ENCODE data around the gene ANKLE2. TPM values are rescaled to one million over a fixed set of nuclear protein-coding genes. Genes with fewer than 3 reads are reported as not detected.

ANKLE2 gene
- total RNA-seq, 2 experiments from 2014 or later: 86.6 to 95.5 TPM

GRCh38 chr12:132719954-132720324 lies 41.7 kb downstream of the ANKLE2 start:
- Mint-ChIP-seq H3K27ac (no peak overlapping the region), H3K4me3 (no peak overlapping the region), H3K36me3 (ENCODE audit: low read depth) (peaks cover 46% of the 10 kb centered on the region), H3K4me1 (no peaks in the 10 kb centered on the region), H3K9me3 (no peaks in the 10 kb centered on the region), H3K27me3 (no peaks in the 10 kb centered on the region)
- CTCF ChIA-PET: no interaction called here
- DNase-seq: no peak
- POLR2A ChIA-PET: no interaction called here

- peaks cover 46% of the 10 kb centered on the region for H3K36me3 Mint-ChIP-seq (ENCODE audit: low read depth)
These were observed 42.3 kb downstream of the ANKLE2 start for GRCh38 chr12:132719141-132719953.

GRCh38 chr12:132718644-132719043 lies 43.0 kb downstream of the ANKLE2 start:
- no peak overlapping the region for H3K27ac Mint-ChIP-seq

More at GRCh38 chr12:132719141-132719953, 42.3 kb downstream of the ANKLE2 start:
- CTCF ChIA-PET: no interaction called here
- no peak overlapping the region for H3K27ac Mint-ChIP-seq
- no peaks in the 10 kb centered on the region for H3K9me3 Mint-ChIP-seq
- peaks cover 3% of the 10 kb centered on the region for H3K4me1 Mint-ChIP-seq
- DNase-seq: no peak
- H3K27me3 Mint-ChIP-seq: no peaks in the 10 kb centered on the region
- POLR2A ChIA-PET: interaction anchor here (0.6 kb wide), 1 partner anchor 11 kb away, joined by 3 read pairs; no protein-coding TSS in a partner anchor
- H3K4me3 Mint-ChIP-seq: no peak overlapping the region

GRCh38 chr12:132717531-132718387 lies 43.9 kb downstream of the ANKLE2 start:
- POLR2A ChIA-PET: interaction anchor here (0.5 kb wide), 1 partner anchor 40 kb away, joined by 3 read pairs; no protein-coding TSS in a partner anchor
- CTCF ChIA-PET: interaction anchor here (1.1 kb wide), 1 partner anchor 26 kb away, joined by 3 read pairs; no protein-coding TSS in a partner anchor
- Mint-ChIP-seq H3K4me1 (peaks cover 12% of the 10 kb centered on the region), H3K36me3 (ENCODE audit: low read depth) (peaks cover 36% of the 10 kb centered on the region), H3K9me3 (no peaks in the 10 kb centered on the region), H3K4me3 (no peak overlapping the region), H3K27ac (no peak overlapping the region), H3K27me3 (no peaks in the 10 kb centered on the region)
- DNase-seq: no peak

More at GRCh38 chr12:132718644-132719043, 43.0 kb downstream of the ANKLE2 start:
- POLR2A ChIA-PET: interaction anchor here (0.6 kb wide), 1 partner anchor 12 kb away, joined by 3 read pairs; no protein-coding TSS in a partner anchor
- no peaks in the 10 kb centered on the region for H3K9me3 Mint-ChIP-seq
- no peak overlapping the region for H3K4me3 Mint-ChIP-seq
- DNase-seq: no peak
- peaks cover 42% of the 10 kb centered on the region for H3K36me3 Mint-ChIP-seq (ENCODE audit: low read depth)
- H3K4me1 Mint-ChIP-seq: peaks cover 5% of the 10 kb centered on the region
- H3K27me3 Mint-ChIP-seq: no peaks in the 10 kb centered on the region
- CTCF ChIA-PET: no interaction called here

- peaks cover 36% of the 10 kb centered on the region for H3K36me3 Mint-ChIP-seq (ENCODE audit: low read depth)
- DNase-seq: no peak
- no peak overlapping the region for H3K4me3 Mint-ChIP-seq
- no peak overlapping the region for H3K27ac Mint-ChIP-seq
- H3K27me3 Mint-ChIP-seq: no peaks in the 10 kb centered on the region
- H3K9me3 Mint-ChIP-seq: no peaks in the 10 kb centered on the region
- peaks cover 15% of the 10 kb centered on the region for H3K4me1 Mint-ChIP-seq
- POLR2A ChIA-PET: no interaction called here
- CTCF ChIA-PET: interaction anchor here (1.1 kb wide), 1 partner anchor 25 kb away, joined by 3 read pairs; no protein-coding TSS in a partner anchor
These were observed 44.6 kb downstream of the ANKLE2 start for GRCh38 chr12:132717011-132717410.

- ChIA-PET CTCF (no interaction called here), POLR2A (no interaction called here)
- Mint-ChIP-seq H3K27ac (no peak overlapping the region), H3K4me3 (no peak overlapping the region), H3K36me3 (ENCODE audit: low read depth) (peaks cover 33% of the 10 kb centered on the region), H3K4me1 (peaks cover 19% of the 10 kb centered on the region), H3K9me3 (no peaks in the 10 kb centered on the region), H3K27me3 (no peaks in the 10 kb centered on the region)
- DNase-seq: no peak
These were observed 45.3 kb downstream of the ANKLE2 start for GRCh38 chr12:132716356-132716755.

- Mint-ChIP-seq H3K27ac (no peak overlapping the region), H3K36me3 (ENCODE audit: low read depth) (peaks cover 32% of the 10 kb centered on the region), H3K4me3 (no peak overlapping the region), H3K9me3 (no peaks in the 10 kb centered on the region), H3K4me1 (peaks cover 19% of the 10 kb centered on the region), H3K27me3 (no peaks in the 10 kb centered on the region)
- DNase-seq: no peak
- CTCF ChIA-PET: no interaction called here
- POLR2A ChIA-PET: no interaction called here
These were observed 45.8 kb downstream of the ANKLE2 start for GRCh38 chr12:132715874-132716273.

- Mint-ChIP-seq H3K4me3 (no peak overlapping the region), H3K9me3 (no peaks in the 10 kb centered on the region), H3K4me1 (peaks cover 22% of the 10 kb centered on the region), H3K27ac (peak overlapping the region; percentile 77), H3K27me3 (no peaks in the 10 kb centered on the region), H3K36me3 (ENCODE audit: low read depth) (peaks cover 18% of the 10 kb centered on the region)
- POLR2A ChIA-PET: no interaction called here
- DNase-seq: no peak
- CTCF ChIA-PET: interaction anchor here (2.0 kb wide), 1 partner anchor 21 kb away, joined by 4 read pairs; no protein-coding TSS in a partner anchor
These were observed 48.5 kb downstream of the ANKLE2 start for GRCh38 chr12:132713123-132713522.

GRCh38 chr12:132711080-132711843 lies 50.4 kb downstream of the ANKLE2 start:
- Mint-ChIP-seq H3K9me3 (no peaks in the 10 kb centered on the region), H3K27ac (peak overlapping the region; percentile 78), H3K4me1 (peaks cover 25% of the 10 kb centered on the region), H3K36me3 (ENCODE audit: low read depth) (peaks cover 16% of the 10 kb centered on the region), H3K27me3 (no peaks in the 10 kb centered on the region), H3K4me3 (peak overlapping the region; percentile 82)
- CTCF ChIA-PET: interaction anchor here (1.1 kb wide), 1 partner anchor 15 kb away, joined by 3 read pairs; no protein-coding TSS in a partner anchor
- DNase-seq: peak; percentile 27
- POLR2A ChIA-PET: no interaction called here

- DNase-seq: peak; percentile 92
- no peaks in the 10 kb centered on the region for H3K27me3 Mint-ChIP-seq
These were observed 51.1 kb downstream of the ANKLE2 start, which contains the start of gene PGAM5 for GRCh38 chr12:132710405-132711079. Gene PGAM5 (plus strand): TSS chr12:132710842. CDS start chr12:132710877, 35 bp downstream.

GRCh38 chr12:132710043-132710404 lies 51.6 kb downstream of the ANKLE2 start:
- no peak for DNase-seq
- peaks cover 17% of the 10 kb centered on the region for H3K36me3 Mint-ChIP-seq (ENCODE audit: low read depth)
- ChIA-PET POLR2A (no interaction called here), CTCF (no interaction called here)
- H3K27ac Mint-ChIP-seq: peak overlapping the region; percentile 92
- no peaks in the 10 kb centered on the region for H3K9me3 Mint-ChIP-seq
- peaks cover 25% of the 10 kb centered on the region for H3K4me1 Mint-ChIP-seq
- H3K27me3 Mint-ChIP-seq: no peaks in the 10 kb centered on the region
- H3K4me3 Mint-ChIP-seq: peak overlapping the region; percentile 93

More at GRCh38 chr12:132710405-132711079, 51.1 kb downstream of the ANKLE2 start, which contains the start of gene PGAM5:
- ChIA-PET CTCF (no interaction called here), POLR2A (no interaction called here)
- peaks cover 16% of the 10 kb centered on the region for H3K36me3 Mint-ChIP-seq (ENCODE audit: low read depth)
- H3K4me3 Mint-ChIP-seq: peak within 1 kb of the TSS; percentile 93
- H3K4me1 Mint-ChIP-seq: peaks cover 25% of the 10 kb centered on the region
- H3K9me3 Mint-ChIP-seq: no peaks in the 10 kb centered on the region
- peak within 1 kb of the TSS; percentile 92 for H3K27ac Mint-ChIP-seq

- CTCF ChIA-PET: no interaction called here
These were observed 53.5 kb downstream of the ANKLE2 start for GRCh38 chr12:132708150-132708549.

More at GRCh38 chr12:132708150-132708549, 53.5 kb downstream of the ANKLE2 start:
- Mint-ChIP-seq H3K36me3 (ENCODE audit: low read depth) (peaks cover 26% of the 10 kb centered on the region), H3K9me3 (no peaks in the 10 kb centered on the region), H3K27ac (no peak overlapping the region), H3K4me3 (no peak overlapping the region), H3K4me1 (peaks cover 15% of the 10 kb centered on the region), H3K27me3 (no peaks in the 10 kb centered on the region)
- no peak for DNase-seq
- POLR2A ChIA-PET: no interaction called here

All from activated CD4-positive, alpha-beta T cell treated with anti-CD3 and anti-CD28 coated beads, Interleukin-2, amount 10 ng/mL, durations not matched to agents 7 days and 5 days (primary cell).